CD4-positive, alpha-beta T cell treated with Interleukin-6 at 100 ng/mL for 8 hours (primary cell): ENCODE measurements around the gene MCM3AP.
A peak's percentile ranks its signal among the peaks of the same experiment; 100 is the strongest.

Experiments
- DNase-seq: peaks from one replicate; pipeline ENCODE4 v3.0.0-alpha.2; 2020; ENCODE audit warnings: mixed read lengths, low spot score

The MCM3AP gene

DNA sequence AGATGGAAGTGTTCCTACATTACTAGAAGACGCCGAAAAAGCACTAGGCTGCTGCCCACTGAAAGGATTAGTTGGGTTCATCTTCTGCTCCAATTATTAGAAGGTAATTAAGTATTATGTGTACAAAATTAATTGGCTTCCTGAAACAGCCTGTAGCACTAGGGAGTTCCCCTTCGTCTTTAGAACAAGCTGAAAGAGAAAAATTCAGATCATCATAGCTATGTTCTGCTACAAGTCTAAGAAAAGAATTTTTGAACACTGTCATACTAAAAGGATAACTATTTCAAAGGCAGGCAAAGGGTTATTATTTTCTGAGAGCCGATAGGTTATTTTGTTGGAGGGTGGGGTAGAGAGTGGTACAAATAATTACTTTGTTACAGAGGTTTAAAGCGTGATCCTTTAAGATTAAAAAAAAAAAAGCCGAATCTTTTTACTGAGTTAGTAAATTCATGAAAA, at the start of gene MCM3AP:
TSS of gene MCM3AP (minus strand) at position 406 of the 456 bp plus-strand sequence. CDS start at position 81, 325 bp downstream.
- DNase-seq: no peak

DNA sequence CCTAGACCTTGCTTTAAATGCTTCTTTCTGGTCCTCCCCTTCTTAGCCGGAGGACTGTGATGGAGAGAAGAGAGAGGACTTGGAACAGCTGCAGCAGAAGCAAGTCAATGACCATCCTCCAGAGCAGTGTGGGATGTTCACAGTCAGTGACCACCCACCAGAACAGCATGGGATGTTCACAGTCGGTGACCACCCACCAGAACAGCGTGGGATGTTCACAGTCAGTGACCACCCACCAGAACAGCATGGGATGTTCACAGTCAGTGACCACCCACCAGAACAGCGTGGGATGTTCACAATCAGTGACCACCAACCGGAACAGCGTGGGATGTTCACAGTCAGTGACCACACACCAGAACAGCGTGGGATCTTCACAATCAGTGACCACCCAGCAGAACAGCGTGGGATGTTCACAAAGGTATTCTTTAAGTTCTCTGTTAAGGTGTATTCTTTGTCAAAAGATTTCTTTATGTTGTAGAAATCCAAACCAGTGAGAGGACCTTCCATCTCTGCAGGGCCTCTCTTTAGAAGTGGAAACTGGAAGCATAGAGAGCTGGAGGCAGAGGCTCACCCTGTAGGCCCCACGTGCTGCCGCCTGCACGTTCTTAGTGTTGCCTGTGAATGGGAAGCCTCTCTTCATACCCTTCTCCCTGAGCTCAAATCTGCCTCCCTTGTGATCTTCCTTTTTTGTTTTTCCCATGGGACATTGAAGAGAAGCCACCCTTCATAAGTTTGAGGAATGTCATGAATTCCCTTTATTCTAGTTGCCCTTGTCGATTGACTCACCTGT, 49.1 kb upstream of the MCM3AP start:
- DNase-seq: no peak

DNA sequence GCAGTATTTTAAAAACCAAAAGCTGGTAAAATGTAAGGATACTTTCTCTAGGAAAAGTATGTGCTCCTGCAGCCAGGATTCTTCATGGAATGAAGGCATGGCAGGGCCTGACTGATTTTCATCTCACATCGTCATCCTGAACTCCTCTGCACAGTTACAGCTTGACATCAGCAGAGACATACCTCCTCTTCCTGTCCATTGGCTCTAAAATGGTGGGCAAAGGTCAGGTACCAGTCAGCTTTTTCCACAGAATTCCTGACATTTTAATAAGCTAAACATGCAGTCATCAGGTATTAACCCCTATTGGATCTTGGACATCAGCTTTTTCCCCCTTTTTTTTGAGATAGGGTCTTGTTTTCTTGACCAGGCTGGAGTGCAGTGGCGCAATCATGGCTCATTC, 44.4 kb upstream of the MCM3AP start:
- no peak for DNase-seq

DNA sequence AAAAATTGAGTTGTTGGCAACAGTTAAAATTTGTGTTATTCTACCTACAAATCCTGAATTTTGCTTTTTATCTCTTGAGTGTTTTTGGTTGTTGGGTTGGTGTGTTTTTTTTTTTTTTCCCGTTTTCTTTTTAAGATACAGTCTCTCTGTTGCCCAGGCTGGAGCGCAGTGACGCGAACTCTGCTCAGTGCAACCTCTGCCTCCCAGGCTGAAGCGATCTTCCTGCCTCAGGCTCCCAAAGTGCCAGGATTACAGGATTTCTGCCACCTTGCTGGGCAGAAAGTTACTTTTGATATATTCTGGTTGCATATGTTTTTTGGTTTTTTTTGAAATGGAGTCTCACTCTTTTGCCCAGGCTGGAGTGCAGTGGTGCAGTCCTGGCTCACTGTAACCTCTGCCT, 42.7 kb upstream of the MCM3AP start:
- DNase-seq: no peak

DNA sequence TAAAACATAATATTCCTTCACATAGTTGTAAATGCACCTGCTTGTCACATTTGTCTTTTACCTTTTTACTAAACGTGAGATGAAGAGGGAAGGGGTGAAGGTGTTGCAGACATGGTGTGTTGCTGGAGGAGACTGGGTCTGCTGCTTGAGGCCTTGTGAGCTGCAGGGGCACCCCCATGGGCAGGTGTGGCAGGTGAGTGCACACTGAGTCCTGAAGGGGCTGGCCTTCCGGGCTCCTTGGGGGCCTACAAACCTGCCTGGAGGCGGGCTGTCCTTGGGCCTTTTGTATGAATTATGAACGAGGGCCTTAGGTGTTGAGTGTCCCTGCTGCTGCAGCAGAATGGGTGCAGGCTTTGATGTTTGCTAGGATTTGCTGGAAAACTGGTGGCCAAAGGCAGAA, 42.3 kb upstream of the MCM3AP start:
- DNase-seq: no peak

DNA sequence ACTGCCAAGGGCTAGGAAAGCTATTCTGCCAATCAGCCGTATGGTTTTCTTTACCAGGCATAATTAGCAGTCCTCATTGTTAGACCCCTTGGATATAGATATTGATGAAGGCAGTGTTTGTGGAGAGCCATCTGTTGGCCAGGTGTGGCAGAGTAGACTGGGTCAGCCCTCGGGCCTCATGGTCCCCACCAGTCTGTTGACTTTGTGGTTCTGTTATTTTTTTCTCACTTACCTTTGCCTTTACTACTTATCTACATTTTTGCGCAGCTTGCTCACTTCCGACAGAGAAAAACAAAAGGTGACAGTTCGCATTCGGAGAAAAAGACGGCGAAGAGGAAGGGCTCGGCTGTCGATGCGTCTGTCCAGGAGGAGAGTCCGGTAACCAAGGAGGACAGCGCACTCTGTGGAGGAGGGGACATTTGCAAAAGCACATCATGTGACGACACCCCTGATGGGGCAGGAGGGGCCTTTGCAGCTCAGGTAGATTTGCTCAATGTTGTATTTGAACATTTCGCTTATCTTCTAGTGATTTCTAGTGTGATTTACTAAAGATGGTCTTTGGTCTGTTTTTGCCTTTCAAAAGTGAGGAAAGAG, 40.8 kb upstream of the MCM3AP start:
- DNase-seq: no peak

DNA sequence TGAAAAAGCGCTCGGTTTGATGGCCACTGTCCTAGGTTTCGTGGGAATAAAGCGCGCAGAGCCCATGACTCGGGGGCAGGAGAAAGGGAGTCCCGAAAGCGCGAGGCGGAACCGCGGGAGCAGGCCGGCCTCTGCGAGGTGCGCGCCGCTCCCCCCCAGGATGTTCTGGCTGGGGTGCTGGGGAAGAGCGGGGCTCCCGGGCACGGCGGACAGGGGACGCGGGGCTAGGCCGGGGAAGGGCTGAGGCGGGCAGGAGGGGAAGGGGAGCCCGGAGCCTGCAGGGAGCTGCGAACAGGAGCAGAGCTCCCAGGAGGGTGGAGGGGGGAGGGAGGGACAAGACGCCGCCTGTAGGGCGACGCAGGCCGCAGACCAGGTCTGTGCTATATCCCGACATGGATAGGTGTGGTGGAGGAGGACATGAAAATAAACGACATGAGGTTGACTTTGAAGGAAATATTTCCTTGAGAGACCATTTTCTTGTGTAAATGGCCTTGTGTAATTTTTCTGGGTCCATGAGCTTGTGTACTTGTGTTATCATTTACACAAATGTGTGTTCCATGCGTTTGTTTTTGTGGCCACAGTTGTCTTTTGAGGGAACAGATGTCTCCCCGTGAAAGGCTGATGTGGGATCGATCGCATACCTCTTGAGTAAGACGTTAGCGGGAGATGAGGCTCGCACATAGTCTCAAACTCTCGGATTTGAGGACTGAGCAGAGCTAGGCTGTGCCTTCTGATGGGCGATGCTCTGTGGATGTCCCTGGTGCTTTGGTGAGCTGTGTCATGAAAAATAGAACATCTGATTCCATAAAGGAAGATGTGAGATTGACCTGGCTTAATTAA, 39.9 kb upstream of the MCM3AP start:
- DNase-seq: peak; percentile 17

DNA sequence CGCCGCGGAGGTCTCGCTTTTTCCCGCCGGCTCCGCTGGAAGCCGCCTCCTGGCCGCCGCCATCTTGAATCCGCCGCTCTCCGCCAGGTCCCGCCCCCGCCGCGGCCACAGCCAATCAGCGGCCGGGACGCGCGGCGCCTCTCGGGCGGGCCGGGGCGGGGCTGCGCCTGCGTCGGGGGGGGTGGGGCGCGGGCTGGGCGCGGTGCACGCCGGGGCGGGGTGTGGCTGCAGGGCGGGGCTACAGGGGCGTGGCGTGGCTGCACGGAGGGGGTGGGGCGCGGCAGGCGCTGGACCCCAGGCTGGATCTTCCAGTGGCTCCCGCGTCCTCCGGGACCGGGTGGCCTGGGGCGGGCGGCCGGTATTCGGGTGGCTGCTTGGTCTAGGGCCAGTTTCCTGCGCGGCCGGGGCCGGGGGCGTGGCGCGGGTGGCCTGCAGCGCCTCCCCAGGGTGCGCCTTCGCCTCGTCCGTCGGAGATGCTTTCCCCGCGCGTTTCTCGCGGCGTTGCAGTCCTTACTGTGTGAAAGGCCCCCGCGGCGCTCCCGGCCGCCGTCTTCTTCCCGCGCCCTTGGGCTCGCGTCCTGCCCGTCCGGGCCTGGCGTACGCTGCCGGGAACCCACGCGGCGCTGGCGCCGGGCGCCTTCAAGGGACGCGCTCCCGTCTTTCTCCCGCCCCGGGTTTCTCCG, 39.1 kb upstream of the MCM3AP start:
- DNase-seq: peak; percentile 88

DNA sequence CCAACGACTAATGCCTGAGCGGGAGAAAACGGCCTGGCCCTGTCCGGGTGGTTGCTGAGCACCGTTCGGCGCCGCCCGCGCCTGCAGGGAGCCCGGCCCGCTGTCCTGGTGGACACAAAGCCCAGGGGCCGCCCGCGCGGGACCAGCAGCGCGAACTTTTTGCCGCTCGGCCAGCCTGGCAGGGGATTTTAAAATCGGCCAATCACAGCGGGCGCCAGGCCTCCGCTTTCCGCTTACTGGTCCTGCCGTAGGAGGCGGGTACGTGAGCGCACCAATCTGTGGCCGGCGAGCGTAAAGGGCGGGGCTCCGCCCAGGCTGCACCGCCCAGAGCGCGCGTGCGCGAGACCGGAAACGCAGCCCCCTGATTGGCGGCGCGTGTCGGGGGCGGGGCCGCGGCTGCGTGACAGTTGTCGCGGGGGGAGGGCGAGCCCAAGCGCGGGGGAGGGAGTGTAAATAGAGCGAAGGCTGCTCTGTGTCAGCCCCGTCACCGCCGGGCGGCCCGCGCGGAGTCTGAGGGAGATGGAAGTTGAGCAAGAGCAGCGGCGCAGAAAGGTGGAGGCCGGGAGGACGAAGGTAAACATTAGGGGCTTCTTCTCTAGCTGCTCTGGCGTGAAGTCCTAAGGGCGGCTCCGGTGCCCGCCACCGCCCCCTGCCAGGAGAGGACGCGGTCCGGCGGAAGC, 38.4 kb upstream of the MCM3AP start, which contains the start of the genes C21orf58 and PCNT:
TSS of gene C21orf58 (minus strand) at position 161 of the 680 bp plus-strand sequence. CDS start 1,132 bp downstream, outside the sequence.
TSS of gene PCNT (plus strand) at position 447 of the 680 bp plus-strand sequence. CDS start at position 520, 73 bp downstream.
- DNase-seq: peak; percentile 98

DNA sequence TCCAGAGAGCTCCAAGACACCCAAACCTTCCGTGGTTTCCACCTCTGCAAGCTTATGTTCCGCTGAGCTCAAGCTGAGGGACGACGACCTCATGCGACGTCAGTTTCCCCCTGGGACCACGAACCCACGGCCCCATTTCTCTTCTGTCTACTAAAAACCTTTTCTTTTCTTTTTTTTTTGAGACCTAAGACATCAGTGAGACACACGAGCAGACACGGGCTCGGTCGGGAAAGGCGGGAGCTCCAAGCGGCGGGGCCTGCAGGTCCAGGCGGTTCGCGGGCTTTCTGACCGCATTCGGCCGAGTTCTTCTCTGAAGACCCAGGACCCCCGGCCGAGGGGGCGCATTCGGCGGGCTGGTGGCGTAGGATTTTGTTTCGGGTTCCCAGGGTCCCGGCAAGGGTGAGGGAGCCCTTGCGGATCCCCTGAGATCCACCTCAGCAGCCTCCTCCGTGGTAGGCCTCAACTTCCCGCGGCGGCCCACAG, 37.9 kb upstream of the MCM3AP start:
- DNase-seq: no peak

DNA sequence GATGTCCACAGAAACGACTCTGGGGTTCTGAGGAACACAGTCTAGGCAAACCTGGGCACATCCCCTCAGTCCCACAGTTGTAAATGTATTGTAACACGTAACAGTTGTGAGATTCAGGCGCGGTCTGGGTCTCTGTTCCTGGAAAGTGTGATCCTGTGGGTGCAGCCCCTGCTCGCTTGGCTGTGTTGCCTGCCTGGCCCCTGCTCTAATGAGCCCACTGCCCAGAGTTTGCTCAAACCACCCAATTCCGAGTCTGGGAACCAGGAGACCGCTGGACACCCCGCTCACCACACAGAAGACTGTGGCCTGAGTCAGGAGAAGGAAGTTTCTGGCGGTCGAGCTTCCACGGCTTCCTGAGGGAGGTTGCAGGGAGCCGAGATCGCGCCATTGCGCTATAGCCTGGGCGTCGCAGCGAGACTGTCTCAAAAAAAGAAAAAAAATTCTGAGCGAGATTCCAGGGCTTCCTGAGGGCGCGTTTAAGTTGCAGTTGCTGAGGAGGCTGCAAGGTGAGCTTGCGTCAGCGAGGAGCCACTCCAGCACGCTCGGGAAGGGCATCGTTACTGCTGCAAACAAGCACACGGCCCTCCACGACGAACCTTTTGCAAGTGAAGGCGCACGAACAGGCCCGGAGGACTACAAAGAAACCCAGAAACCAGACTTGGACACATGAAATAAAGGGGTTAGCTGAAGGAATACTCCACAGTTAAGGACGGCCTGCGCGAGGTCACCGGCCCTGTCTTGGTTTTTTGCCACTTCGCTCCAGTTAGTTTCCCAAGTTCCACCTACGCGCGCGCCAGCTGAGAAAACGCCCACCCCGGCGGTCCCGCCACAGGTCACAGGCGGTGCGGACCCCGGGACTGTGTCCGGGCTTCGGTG, 37.2 kb upstream of the MCM3AP start:
- no peak for DNase-seq

DNA sequence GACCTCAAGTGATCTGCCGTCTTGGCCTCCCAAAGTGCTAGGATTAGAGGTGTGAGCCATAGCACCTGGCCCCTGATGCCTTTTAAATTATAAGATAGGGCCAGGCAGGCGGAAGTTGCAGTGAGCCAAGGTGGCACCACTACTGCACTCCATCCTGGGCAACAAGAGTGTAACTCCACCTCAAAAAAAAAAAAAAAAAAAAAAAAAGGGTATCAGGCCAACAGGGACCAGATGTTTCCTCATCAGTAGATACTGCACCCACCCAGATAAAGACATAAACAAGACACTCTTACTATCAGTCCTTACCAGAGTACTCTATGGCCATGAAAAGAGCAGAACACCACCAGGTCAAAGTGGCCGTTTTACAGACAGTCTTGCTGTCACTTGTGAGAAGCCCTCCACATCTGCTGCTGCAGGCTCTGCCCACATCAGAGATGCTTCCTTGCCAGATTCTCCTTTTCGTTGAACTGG, 35.0 kb upstream of the MCM3AP start:
- DNase-seq: no peak

DNA sequence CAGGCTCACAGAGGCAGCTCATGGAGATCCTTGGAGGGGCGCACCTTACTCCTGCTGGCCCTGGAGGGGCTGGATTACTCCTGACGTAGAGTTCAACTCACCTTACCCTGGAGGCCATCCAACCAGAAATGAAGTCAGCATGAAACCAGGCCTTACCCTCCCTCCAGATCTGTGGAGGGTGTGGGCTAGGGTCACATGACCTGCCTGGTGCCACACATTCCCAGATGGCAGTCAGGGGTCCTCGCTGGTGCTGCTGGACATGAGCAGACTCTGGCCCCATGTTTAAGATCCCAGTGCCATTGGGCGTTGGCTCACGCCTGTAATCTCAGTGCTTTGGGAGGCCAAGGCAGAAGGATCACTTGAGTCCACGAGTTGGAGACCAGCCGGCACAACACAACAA, 33.8 kb upstream of the MCM3AP start:
- no peak for DNase-seq

DNA sequence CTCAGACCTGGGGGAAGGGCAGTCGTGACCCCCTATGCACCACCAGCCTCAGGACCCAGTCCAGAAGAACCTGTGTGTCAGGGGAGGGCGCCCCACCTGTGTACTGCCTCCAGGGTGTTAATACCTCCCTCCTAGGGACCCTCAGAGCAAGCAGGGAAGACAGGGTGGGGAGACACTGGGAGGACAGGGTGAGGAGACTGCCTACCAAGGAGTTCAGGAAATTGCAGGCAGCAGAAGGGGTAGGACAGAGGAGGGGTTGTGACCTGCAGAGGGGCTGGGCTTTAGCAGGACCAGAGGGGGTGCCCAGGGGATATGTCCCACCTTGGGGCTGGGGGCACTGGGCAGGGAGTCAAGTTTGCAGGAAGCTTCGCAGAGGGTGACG, 33.0 kb upstream of the MCM3AP start:
- DNase-seq: no peak

DNA sequence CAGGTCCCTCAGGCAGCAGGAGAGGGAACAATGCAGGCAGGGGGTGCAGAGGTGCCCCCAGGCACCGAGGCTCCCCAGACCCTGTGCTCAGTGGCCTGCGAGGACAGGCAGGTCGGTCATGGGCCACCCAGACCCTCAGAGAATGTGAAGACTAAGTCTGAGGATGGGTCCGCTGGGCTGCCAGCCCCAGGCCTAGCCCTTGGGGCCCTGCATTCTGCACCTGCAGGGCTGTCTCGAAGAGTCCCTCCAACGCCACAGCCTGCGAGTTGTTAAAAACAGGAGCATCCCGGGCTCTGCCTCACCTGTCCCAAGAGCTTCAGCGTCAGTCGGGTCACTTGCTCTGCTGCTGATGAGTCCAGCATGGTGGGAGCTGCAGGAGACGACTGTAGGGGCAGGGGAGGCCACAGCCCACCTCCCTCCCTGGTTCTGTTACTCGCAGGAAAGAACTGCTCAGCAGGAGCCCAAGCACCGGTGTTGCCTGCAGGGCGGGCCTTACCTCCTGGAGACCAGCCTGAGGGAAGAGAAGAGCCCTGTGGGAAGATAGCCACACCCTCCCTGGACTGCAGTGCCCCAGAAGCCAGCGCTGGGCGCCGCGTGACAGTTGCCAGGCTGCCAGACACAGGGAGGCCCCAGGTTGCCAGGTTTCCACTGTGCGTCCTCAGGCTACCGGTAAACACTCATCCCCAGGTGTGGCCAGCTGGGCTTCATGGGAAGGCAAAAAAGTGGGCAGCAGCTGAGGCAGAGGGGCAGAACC, 32.5 kb upstream of the MCM3AP start:
- DNase-seq: no peak

DNA sequence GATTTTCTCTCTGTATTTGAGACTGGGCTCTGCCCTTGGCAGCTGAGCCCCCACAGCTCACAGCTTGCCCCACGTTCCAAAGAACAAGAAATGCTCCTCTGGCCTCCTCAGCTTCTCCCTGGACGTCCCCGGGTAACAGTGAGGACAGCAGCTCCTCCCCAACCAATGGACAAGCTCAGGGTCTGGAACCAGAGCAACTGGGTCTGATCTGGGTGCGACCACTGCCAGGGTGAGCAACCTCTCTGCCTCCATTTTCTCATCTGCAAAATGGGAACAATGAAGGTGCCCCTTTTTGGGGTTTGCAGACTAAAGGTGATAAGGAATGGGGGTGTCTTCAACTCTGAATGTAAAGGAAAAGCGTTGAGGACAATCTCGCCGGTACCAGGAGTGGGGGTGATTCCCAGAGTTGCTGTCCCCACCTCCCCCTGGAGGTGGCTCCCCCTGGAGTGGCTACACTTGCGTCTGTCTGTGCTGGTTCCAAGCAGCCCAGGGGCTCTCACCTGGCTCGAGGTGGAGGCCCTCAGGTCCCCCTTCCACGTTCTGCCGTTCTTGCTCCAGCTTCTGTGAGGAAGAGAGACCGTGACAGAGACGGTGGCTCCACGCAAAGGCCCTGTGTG, 31.4 kb upstream of the MCM3AP start:
- no peak for DNase-seq

DNA sequence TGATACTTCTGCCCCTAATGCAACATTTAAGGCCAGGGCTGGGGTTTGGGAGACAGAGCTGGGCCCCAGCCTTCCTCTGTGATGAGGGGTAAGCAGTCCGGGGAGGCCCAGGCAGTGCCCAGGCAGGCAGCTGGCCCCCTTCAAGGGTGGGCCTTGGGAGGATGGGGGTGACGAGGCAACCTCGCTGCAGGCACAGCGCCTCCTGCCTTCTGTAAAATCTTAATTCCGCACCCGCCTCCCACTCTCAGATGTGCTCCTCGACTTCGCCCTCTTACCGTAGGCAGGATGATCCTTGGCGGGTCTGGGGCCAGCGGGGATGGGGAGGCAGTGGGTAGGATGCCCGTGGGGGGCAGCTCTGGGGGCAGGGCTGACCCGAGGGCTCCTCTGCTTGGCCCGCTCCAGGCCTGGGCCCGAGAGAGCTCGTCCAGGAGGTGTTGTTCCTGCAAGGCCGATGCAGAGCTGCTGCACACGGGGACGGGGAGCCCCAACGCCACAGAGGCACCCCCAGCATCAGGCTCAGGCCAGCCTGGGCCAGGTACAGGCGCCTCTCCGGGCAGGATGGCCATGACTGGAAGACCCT, 29.1 kb upstream of the MCM3AP start:
- no peak for DNase-seq

DNA sequence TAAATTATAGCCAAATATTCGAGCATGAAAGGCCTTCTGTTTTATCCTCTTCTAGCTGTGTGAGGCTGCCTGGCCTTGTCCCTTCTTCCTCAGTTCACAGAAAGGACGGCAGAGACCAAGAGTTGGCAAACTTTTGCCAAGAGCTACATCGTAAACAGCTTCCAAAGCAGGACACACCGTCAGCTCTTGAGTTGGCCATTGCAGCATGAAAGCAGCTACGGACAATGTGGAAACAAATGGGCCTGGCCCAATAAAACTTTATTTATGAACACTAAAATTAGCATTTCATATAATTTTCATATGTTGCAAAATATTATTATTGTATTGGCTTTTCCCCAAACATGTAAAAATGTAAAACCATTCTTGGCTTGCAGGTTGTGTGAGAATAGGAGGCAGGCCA, 27.5 kb upstream of the MCM3AP start:
- no peak for DNase-seq
